Astrocyte (in vitro differentiated cells and primary cell): ENCODE measurements around the gene TBX2. TPM values are rescaled to one million over a fixed set of nuclear protein-coding genes. Genes with fewer than 3 reads are reported as not detected.
A peak's percentile ranks its signal among the peaks of the same experiment; 100 is the strongest.

Experiments used
- DNase-seq: peaks from one replicate; pipeline ENCODE4 v3.0.0-alpha.2; 2010; ENCODE audit warnings: low read depth
- FAIRE-seq: peaks from 2 replicates; lab custom pipeline; 2011; peaks lifted over from hg19 to GRCh38; lab: Jason Lieb, UNC
- H2AFZ ChIP-seq: 2 replicates; pipeline ENCODE4 v1.6.0; 2012; ENCODE audit warnings: low read depth, low read length, inconsistent platforms
- H3K27ac ChIP-seq: 2 replicates; pipeline ENCODE4 v1.5.1; 2011; ENCODE audit warnings: low read depth, low read length, inconsistent platforms
- H3K27me3 ChIP-seq: 2 replicates; pipeline ENCODE4 v1.6.0; 2011; ENCODE audit warnings: low read length, inconsistent platforms; ENCODE audit not compliant: insufficient read depth
- H3K36me3 ChIP-seq: 2 replicates; pipeline ENCODE4 v1.5.1; 2011; ENCODE audit warnings: low read length, inconsistent platforms; ENCODE audit not compliant: insufficient read depth
- H3K4me1 ChIP-seq: 2 replicates; pipeline ENCODE4 v1.5.1; 2011; ENCODE audit warnings: low read length, inconsistent platforms; ENCODE audit not compliant: insufficient read depth
- H3K4me2 ChIP-seq: 2 replicates; pipeline ENCODE4 v1.6.0; 2012; ENCODE audit warnings: low read length, inconsistent platforms
- H3K4me3 ChIP-seq: 2 replicates; pipeline ENCODE4 v1.5.1; 2011; ENCODE audit warnings: low read depth, mild to moderate bottlenecking, low read length, inconsistent platforms; ENCODE audit not compliant: insufficient read depth
- H3K79me2 ChIP-seq: 2 replicates; pipeline ENCODE4 v1.6.0; 2012; ENCODE audit warnings: mild to moderate bottlenecking, low read length, inconsistent platforms; ENCODE audit not compliant: insufficient read depth
- H3K9ac ChIP-seq: 2 replicates; pipeline ENCODE4 v1.6.0; 2012; ENCODE audit warnings: mild to moderate bottlenecking, low read length, inconsistent platforms
- H3K9me3 ChIP-seq: 2 replicates; pipeline ENCODE4 v1.5.1; 2012; ENCODE audit warnings: low read depth, mild to moderate bottlenecking, low read length, inconsistent platforms; ENCODE audit not compliant: insufficient read depth
- H4K20me1 ChIP-seq: 2 replicates; pipeline ENCODE4 v1.6.0; 2012; ENCODE audit warnings: low read length, inconsistent platforms; ENCODE audit not compliant: insufficient read depth
- H3K27ac Mint-ChIP-seq: one replicate; pipeline ENCODE4 v1.8.0; 2021; ENCODE audit warnings: mild to moderate bottlenecking, mixed read lengths; ENCODE audit not compliant: unreplicated experiment
- H3K27me3 Mint-ChIP-seq: one replicate; pipeline ENCODE4 v1.8.0; 2021; ENCODE audit warnings: low read depth, mixed read lengths; ENCODE audit not compliant: unreplicated experiment
- H3K36me3 Mint-ChIP-seq: one replicate; pipeline ENCODE4 v1.8.0; 2021; ENCODE audit warnings: low read depth, mixed read lengths; ENCODE audit not compliant: unreplicated experiment
- H3K4me1 Mint-ChIP-seq: one replicate; pipeline ENCODE4 v1.8.0; 2021; ENCODE audit warnings: low read depth, mixed read lengths; ENCODE audit not compliant: unreplicated experiment
- H3K4me3 Mint-ChIP-seq: one replicate; pipeline ENCODE4 v1.8.0; 2021; ENCODE audit warnings: mild to moderate bottlenecking, moderate library complexity, mixed read lengths; ENCODE audit not compliant: unreplicated experiment
- H3K9me3 Mint-ChIP-seq: one replicate; pipeline ENCODE4 v1.8.0; 2021; ENCODE audit warnings: mild to moderate bottlenecking, mixed read lengths; ENCODE audit not compliant: unreplicated experiment
- EZH2 ChIP-seq: IDR thresholded peaks from 2 replicates; pipeline ENCODE4 v1.6.1; 2012; ENCODE audit warnings: mild to moderate bottlenecking, low read length, inconsistent platforms; ENCODE audit not compliant: insufficient read depth
- total RNA-seq: library from RNA; stranded (reverse); gene quantifications from 2 replicates; pipeline ENCODE4 v1.2.1, GENCODE V29; 2021
- TF ChIP-seq, protein P1 (sequence below): IDR thresholded peaks from 2 replicates; pipeline ENCODE4 v1.5.1; 2011; ENCODE audit warnings: low read depth, mild to moderate bottlenecking, inconsistent platforms, low read length, moderate library complexity; ENCODE audit not compliant: insufficient read depth

Gene TBX2
- total RNA-seq, 1 donor from 2014 or later: 0.50 TPM

DNA sequence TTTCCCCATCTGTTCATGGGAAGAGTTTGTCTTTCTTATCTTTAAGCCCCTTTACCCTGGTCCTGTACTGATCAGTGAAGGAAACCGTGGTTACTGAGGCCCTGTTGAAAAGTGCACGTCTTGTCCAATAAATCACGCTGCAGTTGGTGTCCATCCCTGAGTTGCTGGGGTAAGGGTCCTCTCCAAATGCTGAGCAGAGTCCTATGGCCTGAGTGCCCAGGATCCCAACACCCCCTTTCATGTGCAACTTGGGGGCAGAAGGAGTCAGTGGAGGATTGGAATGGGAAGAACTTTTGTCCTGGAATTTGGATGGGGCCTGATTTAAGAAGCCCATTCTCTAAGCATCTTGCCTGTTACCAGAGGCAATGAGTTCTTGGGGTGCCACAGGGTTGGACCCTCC is 7.0 kb upstream of the TBX2 start:
- TF ChIP-seq EZH2: no peak
- TF ChIP-seq, protein P1, sequence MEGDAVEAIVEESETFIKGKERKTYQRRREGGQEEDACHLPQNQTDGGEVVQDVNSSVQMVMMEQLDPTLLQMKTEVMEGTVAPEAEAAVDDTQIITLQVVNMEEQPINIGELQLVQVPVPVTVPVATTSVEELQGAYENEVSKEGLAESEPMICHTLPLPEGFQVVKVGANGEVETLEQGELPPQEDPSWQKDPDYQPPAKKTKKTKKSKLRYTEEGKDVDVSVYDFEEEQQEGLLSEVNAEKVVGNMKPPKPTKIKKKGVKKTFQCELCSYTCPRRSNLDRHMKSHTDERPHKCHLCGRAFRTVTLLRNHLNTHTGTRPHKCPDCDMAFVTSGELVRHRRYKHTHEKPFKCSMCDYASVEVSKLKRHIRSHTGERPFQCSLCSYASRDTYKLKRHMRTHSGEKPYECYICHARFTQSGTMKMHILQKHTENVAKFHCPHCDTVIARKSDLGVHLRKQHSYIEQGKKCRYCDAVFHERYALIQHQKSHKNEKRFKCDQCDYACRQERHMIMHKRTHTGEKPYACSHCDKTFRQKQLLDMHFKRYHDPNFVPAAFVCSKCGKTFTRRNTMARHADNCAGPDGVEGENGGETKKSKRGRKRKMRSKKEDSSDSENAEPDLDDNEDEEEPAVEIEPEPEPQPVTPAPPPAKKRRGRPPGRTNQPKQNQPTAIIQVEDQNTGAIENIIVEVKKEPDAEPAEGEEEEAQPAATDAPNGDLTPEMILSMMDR: no peak
- no peaks in the 10 kb centered on the region for H3K36me3 ChIP-seq
- FAIRE-seq: no peak
- peaks cover 4% of the 10 kb centered on the region for H3K4me1 Mint-ChIP-seq
- H3K4me3 Mint-ChIP-seq: no peak overlapping the region
- H3K4me3 ChIP-seq: no peak overlapping the region
- H3K4me1 ChIP-seq: peaks cover 6% of the 10 kb centered on the region
- peaks cover 24% of the 10 kb centered on the region for H3K9me3 Mint-ChIP-seq
- no peak overlapping the region for H2AFZ ChIP-seq
- peaks cover 12% of the 10 kb centered on the region for H3K27me3 ChIP-seq
- H3K4me2 ChIP-seq: no peak overlapping the region
- H3K27me3 Mint-ChIP-seq: peaks cover 63% of the 10 kb centered on the region
- no peak overlapping the region for H3K27ac ChIP-seq
- H3K36me3 Mint-ChIP-seq: peaks cover 4% of the 10 kb centered on the region
- DNase-seq: no peak
- no peaks in the 10 kb centered on the region for H3K79me2 ChIP-seq
- H3K9me3 ChIP-seq: no peaks in the 10 kb centered on the region
- H3K9ac ChIP-seq: no peak overlapping the region
- no peak overlapping the region for H3K27ac Mint-ChIP-seq
- H4K20me1 ChIP-seq: no peaks in the 10 kb centered on the region

GRCh38 chr17:61393550-61393903 is 6.1 kb upstream of the TBX2 start:
- Mint-ChIP-seq H3K27ac (no peak overlapping the region), H3K4me3 (no peak overlapping the region), H3K4me1 (peaks cover 4% of the 10 kb centered on the region), H3K36me3 (peaks cover 4% of the 10 kb centered on the region), H3K27me3 (peaks cover 66% of the 10 kb centered on the region), H3K9me3 (peaks cover 28% of the 10 kb centered on the region)
- no peak for TF ChIP-seq EZH2
- TF ChIP-seq, protein P1: peak; percentile 5
- Histone ChIP-seq H3K36me3 (no peaks in the 10 kb centered on the region), H3K4me2 (no peak overlapping the region), H3K27me3 (peaks cover 20% of the 10 kb centered on the region), H4K20me1 (no peaks in the 10 kb centered on the region), H3K27ac (no peak overlapping the region), H3K79me2 (peaks cover 8% of the 10 kb centered on the region), H2AFZ (no peak overlapping the region), H3K9ac (no peak overlapping the region), H3K4me1 (peaks cover 13% of the 10 kb centered on the region), H3K4me3 (no peak overlapping the region), H3K9me3 (no peaks in the 10 kb centered on the region)
- DNase-seq (no peak), FAIRE-seq (no peak)

DNA sequence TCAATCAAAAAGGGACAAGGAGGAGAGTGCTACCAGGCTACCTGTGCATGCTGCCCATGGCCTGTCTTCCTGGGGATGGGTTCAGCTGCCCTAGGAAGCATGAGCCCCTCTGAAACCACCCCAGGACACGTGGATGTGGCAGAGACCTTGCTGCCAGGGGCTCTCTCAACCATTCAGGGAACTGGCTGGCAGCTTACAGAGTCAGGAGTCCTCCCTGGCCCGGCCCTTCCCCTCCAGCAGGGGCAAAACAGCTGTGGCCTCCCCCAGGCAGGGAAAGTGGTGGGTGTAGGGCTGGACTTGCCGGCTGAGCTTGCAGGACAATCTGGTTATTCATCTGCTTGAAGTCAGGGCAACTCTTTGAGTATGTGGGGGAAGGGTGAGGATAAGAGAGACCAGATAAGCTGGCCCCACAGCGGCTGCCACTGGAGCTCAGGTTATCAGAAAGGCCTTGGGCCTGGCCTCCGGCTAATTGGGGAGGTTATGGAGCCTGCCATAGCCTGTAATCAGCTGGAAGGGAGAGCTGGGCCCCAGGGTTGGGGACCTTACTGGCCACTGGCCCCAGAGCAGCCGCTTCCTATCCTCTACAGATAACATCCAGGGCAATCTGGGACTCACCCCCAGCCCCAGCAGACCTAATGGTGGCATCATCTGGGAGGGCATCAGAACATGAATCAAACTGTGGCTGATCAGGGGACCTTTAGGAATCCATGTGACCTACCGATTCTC is 5.6 kb upstream of the TBX2 start:
- Mint-ChIP-seq H3K27ac (no peak overlapping the region), H3K27me3 (peaks cover 64% of the 10 kb centered on the region), H3K36me3 (peaks cover 4% of the 10 kb centered on the region), H3K4me3 (no peak overlapping the region), H3K4me1 (peaks cover 4% of the 10 kb centered on the region), H3K9me3 (peaks cover 30% of the 10 kb centered on the region)
- H2AFZ ChIP-seq: no peak overlapping the region
- peaks cover 23% of the 10 kb centered on the region for H3K27me3 ChIP-seq
- no peak for TF ChIP-seq EZH2
- TF ChIP-seq, protein P1: no peak
- H3K4me1 ChIP-seq: peaks cover 14% of the 10 kb centered on the region
- H3K36me3 ChIP-seq: no peaks in the 10 kb centered on the region
- FAIRE-seq (no peak), DNase-seq (peak; percentile 29)
- H3K9ac ChIP-seq: no peak overlapping the region
- no peaks in the 10 kb centered on the region for H4K20me1 ChIP-seq
- H3K27ac ChIP-seq: no peak overlapping the region
- H3K9me3 ChIP-seq: no peaks in the 10 kb centered on the region
- no peak overlapping the region for H3K4me2 ChIP-seq
- peaks cover 13% of the 10 kb centered on the region for H3K79me2 ChIP-seq
- no peak overlapping the region for H3K4me3 ChIP-seq
